ENCODE measurements around the gene GNAO1.

DNA sequence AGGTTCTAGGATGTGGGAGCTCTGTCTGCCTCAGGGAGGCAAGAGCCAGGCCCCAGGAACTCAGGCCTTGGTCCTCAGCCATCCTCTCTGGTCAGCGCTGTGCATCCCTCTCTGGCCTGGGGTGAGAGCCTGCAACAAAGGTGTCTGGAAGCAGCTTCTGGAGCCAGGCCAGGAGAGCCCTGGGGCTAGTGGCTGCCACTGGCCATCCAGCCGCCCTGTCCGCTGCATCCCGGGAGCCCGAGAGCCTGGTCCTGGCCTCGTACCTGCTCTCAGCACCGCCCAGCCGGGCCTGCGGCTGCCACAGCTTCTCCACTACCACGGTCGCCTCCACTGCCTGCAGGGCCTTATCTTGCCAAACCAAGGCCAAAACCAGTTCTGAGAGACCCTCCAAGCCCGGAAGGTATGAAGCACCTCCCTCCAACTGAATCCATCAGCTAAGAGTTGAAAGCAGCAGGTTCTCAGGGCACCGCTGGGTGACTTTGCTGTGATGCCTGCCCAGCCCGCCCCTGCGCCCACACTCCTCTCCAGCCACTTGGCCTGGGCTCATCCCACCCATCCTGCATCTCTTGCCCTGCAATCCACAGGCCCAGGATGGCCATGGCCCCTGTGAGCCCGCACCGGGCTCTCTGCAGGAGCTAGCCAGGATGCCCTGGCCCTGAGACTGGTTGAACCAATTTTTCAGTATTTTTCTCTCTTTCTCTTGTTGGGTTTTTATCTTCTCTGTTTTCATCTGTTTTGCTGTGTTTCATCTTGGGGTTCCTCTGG lies 148.3 kb downstream of the GNAO1 start:
- TF ChIP-seq, protein P1, sequence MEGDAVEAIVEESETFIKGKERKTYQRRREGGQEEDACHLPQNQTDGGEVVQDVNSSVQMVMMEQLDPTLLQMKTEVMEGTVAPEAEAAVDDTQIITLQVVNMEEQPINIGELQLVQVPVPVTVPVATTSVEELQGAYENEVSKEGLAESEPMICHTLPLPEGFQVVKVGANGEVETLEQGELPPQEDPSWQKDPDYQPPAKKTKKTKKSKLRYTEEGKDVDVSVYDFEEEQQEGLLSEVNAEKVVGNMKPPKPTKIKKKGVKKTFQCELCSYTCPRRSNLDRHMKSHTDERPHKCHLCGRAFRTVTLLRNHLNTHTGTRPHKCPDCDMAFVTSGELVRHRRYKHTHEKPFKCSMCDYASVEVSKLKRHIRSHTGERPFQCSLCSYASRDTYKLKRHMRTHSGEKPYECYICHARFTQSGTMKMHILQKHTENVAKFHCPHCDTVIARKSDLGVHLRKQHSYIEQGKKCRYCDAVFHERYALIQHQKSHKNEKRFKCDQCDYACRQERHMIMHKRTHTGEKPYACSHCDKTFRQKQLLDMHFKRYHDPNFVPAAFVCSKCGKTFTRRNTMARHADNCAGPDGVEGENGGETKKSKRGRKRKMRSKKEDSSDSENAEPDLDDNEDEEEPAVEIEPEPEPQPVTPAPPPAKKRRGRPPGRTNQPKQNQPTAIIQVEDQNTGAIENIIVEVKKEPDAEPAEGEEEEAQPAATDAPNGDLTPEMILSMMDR (IDR thresholded peaks at IDR 0.05), result no peak
- TF ChIP-seq POLR2A (IDR thresholded peaks at IDR 0.05), result no peak
